DND-41 (cell line): ENCODE results near the gene DOK4.

Experiments used
- ATAC-seq: fragments of 200-7000 bp; cut with Tn5 transposase; 3 replicates; pipeline ENCODE4 v1.9.1; 2021; ENCODE audit warnings: low read depth; ENCODE audit not compliant: insufficient read depth
- DNase-seq: peaks from one replicate; pipeline ENCODE4 v3.0.0-alpha.2; 2020
- H2AFZ ChIP-seq: 2 replicates; pipeline ENCODE4 v1.6.0; 2012; ENCODE audit warnings: low read depth, low read length
- H3K27ac ChIP-seq: 2 replicates; pipeline ENCODE4 v1.5.1; 2012; ENCODE audit warnings: low read length, inconsistent platforms
- H3K27me3 ChIP-seq: fragments of 200-600 bp; sonication (generic); 2 replicates; pipeline ENCODE4 v1.6.0; 2012; ENCODE audit warnings: low read length, mild to moderate bottlenecking, inconsistent platforms; ENCODE audit not compliant: insufficient read depth, poor library complexity
- H3K36me3 ChIP-seq: 2 replicates; pipeline ENCODE4 v1.5.1; 2012; ENCODE audit warnings: low read length, inconsistent platforms; ENCODE audit not compliant: insufficient read depth
- H3K4me1 ChIP-seq: 2 replicates; pipeline ENCODE4 v1.5.1; 2012; ENCODE audit warnings: mild to moderate bottlenecking, low read length; ENCODE audit not compliant: insufficient read depth
- H3K4me2 ChIP-seq: 2 replicates; pipeline ENCODE4 v1.6.0; 2012; ENCODE audit warnings: mild to moderate bottlenecking, moderate library complexity, low read length, inconsistent platforms; ENCODE audit not compliant: insufficient read depth
- H3K4me3 ChIP-seq, 2 experiments: fragments of 200-600 bp in 1 of 2; shearing (Covaris generic) in 1 of 2; 2 replicates each; pipeline ENCODE4 v1.5.1; 2012 to 2016; ENCODE audit warnings: inconsistent platforms in 2 of 2, low read length in 2 of 2, mild to moderate bottlenecking in 2 of 2, low read depth in 1 of 2, moderate library complexity in 1 of 2
- H3K79me2 ChIP-seq: 2 replicates; pipeline ENCODE4 v1.6.0; 2012; ENCODE audit warnings: low read length, inconsistent platforms; ENCODE audit not compliant: insufficient read depth
- H3K9ac ChIP-seq: 2 replicates; pipeline ENCODE4 v1.6.0; 2012; ENCODE audit warnings: low read depth, mild to moderate bottlenecking, inconsistent platforms, low read length, moderate library complexity
- H3K9me3 ChIP-seq: 2 replicates; pipeline ENCODE4 v1.5.1; 2012; ENCODE audit warnings: low read length, moderate library complexity, mild to moderate bottlenecking, inconsistent platforms; ENCODE audit not compliant: insufficient read depth, severe bottlenecking
- H4K20me1 ChIP-seq: 2 replicates; pipeline ENCODE4 v1.6.0; 2012; ENCODE audit warnings: low read length; ENCODE audit not compliant: insufficient read depth
- CTCF ChIP-seq: IDR thresholded peaks from 2 replicates; pipeline ENCODE4 v1.5.1; 2012; ENCODE audit warnings: borderline replicate concordance, low read length, moderate library complexity, mild to moderate bottlenecking; ENCODE audit not compliant: poor library complexity, severe bottlenecking; ENCODE audit errors: extremely low read depth
- EZH2 ChIP-seq: IDR thresholded peaks from 3 replicates; pipeline ENCODE4 v1.6.1; 2012; ENCODE audit warnings: borderline replicate concordance, low read depth, mild to moderate bottlenecking, moderate library complexity, low read length, inconsistent platforms; ENCODE audit not compliant: severe bottlenecking

The DOK4 gene

DNA sequence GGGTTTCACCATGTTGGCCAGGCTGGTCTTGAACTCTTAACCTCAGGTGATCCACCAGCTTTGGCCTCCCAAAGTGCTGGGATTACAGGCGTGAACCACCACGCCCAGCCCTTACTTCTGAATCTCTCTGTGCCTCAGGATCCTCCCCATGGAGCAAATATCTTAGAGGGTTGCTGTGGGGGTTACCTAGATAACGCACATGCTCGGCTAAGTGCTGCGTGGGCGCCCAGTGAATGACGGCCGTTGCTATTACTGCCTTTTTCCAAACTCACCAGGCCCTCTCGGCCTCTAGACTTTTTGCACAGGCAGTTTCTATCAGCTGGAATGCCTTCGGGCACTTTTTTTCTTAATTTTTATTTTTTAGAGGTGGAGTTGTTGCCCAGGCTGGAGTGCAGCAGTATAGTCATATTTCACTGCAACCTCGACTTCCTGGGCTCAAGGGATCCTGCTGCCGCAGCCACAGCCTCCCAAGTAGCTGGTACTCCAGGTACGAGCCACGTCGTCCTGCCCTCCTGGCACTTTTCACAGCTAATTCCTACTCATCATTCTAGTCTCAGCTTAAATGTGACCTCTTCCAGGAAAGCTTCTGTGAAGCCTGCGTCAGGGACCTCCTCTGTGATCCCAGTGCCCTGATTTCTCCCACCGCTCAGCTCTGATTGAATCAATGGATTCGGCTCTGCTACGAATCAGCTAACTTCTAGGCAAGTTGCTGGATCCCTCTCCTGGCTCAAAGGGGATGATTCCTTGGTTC lies 41.5 kb upstream of the DOK4 start:
- Histone ChIP-seq H3K4me2 (no peak overlapping the region), H3K27me3 (no peaks in the 10 kb centered on the region), H3K36me3 (no peaks in the 10 kb centered on the region), H3K4me1 (peaks cover 8% of the 10 kb centered on the region), H3K9me3 (no peaks in the 10 kb centered on the region), H3K27ac (no peak overlapping the region), H3K9ac (no peak overlapping the region), H2AFZ (no peak overlapping the region), H4K20me1 (peaks cover 4% of the 10 kb centered on the region), H3K79me2 (no peaks in the 10 kb centered on the region), H3K4me3 (no peak overlapping the region)
- TF ChIP-seq EZH2, result no peak
- ATAC-seq (no peak), DNase-seq (no peak)

GRCh38 chr16:57527027-57527426 lies 40.7 kb upstream of the DOK4 start:
- no peaks in the 10 kb centered on the region for H3K36me3 ChIP-seq
- H3K79me2 ChIP-seq, result no peaks in the 10 kb centered on the region
- no peaks in the 10 kb centered on the region for H4K20me1 ChIP-seq
- H3K9ac ChIP-seq, result no peak overlapping the region
- no peak overlapping the region for H2AFZ ChIP-seq
- no peaks in the 10 kb centered on the region for H3K27me3 ChIP-seq
- TF ChIP-seq CTCF, result no peak
- TF ChIP-seq EZH2, result no peak
- H3K4me1 ChIP-seq, result peaks cover under 1% of the 10 kb centered on the region; the same call in 1 of the 2 replicates
- DNase-seq, result no peak
- ATAC-seq, result no peak
- H3K4me2 ChIP-seq, result no peak overlapping the region
- H3K4me3 ChIP-seq, result no peak overlapping the region
- H3K27ac ChIP-seq, result no peak overlapping the region
- H3K9me3 ChIP-seq, result no peaks in the 10 kb centered on the region

DNA sequence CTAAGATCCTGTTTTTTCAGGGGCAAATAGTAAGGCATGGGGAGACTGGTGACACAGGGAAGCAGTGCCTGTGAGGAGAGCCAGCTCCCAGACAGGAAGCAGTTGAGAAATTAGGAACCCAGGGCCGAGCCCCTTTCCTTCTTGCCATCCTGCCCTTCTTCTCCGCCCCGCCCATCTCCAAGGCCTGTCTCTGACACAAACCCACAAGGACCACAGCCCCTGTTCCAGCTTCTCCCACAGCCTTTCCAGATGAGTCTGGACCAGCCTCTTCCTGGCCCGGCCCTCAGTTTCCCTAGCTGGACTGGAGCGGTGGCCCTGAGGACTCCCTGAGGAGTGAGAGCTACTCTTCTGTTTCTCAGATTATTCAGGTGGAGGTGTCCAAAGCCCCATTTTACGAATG lies 40.2 kb upstream of the DOK4 start:
- Histone ChIP-seq H3K27me3 (no peaks in the 10 kb centered on the region), H3K4me1 (no peaks in the 10 kb centered on the region), H3K9me3 (no peaks in the 10 kb centered on the region), H4K20me1 (no peaks in the 10 kb centered on the region), H3K79me2 (no peaks in the 10 kb centered on the region), H3K27ac (no peak overlapping the region), H2AFZ (no peak overlapping the region), H3K4me2 (no peak overlapping the region), H3K4me3 (no peak overlapping the region), H3K36me3 (no peaks in the 10 kb centered on the region), H3K9ac (no peak overlapping the region)
- no peak for TF ChIP-seq EZH2
- TF ChIP-seq CTCF, result no peak
- ATAC-seq (no peak), DNase-seq (no peak)

DNA sequence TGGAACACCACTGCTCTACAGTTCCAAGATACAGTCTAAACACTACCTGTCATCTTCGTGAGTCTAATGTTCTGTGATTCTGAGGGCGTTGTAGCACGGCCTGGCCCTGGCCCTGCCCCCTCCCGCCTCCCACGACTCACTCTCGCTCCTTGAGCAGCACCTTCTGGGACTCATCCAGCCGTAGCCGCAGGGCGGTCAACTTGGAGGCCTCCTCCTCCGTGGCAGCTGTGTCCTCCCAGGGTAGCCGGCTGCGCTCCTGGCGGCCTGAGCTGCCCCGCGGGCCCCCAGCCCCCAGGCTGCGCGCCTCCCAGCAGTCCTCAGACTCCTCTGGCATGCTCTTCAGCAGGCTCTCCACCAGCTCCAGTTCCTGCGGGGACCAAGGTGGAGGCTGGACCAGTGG lies 39.5 kb upstream of the DOK4 start:
- TF ChIP-seq EZH2, result no peak
- TF ChIP-seq CTCF, result no peak
- Histone ChIP-seq H3K27me3 (no peaks in the 10 kb centered on the region), H4K20me1 (no peaks in the 10 kb centered on the region), H3K4me2 (no peak overlapping the region), H3K79me2 (no peaks in the 10 kb centered on the region), H3K9me3 (no peaks in the 10 kb centered on the region), H2AFZ (no peak overlapping the region), H3K4me1 (no peaks in the 10 kb centered on the region), H3K36me3 (no peaks in the 10 kb centered on the region), H3K27ac (no peak overlapping the region), H3K9ac (no peak overlapping the region), H3K4me3 (no peak overlapping the region)
- ATAC-seq (no peak), DNase-seq (no peak)
